GM12892 (cell line): Measurements from ENCODE around the gene ETF1.
"Not testable (repeated sequence)": the region's sequence is repeated elsewhere in the genome, so short reads cannot be mapped to it uniquely, and the experiment has no call there.

Experiments
- POLR2A ChIP-seq: IDR thresholded peaks from 2 replicates; pipeline ENCODE4 v1.6.1; 2011; ENCODE audit warnings: low read depth, low read length, control low read depth
- POLR2AphosphoS5 ChIP-seq: IDR thresholded peaks from 2 replicates; pipeline ENCODE4 v1.6.1; 2011; ENCODE audit warnings: low read depth, low read length, control low read depth

- TF ChIP-seq POLR2AphosphoS5, POLR2A: not testable (repeated sequence)
These were observed 69.9 kb downstream of the ETF1 start for GRCh38 chr5:138473151-138473550.
